SK-N-SH (cell line): ENCODE data around the gene CELA3B. TPM values are rescaled to one million over a fixed set of nuclear protein-coding genes. Genes with fewer than 3 reads are reported as not detected.
"Not testable (repeated sequence)": the region's sequence is repeated elsewhere in the genome, so short reads cannot be mapped to it uniquely, and the experiment has no call there.

Source experiments
- CTCF ChIA-PET: fragments of 300-600, 350-600 bp; formaldehyde crosslinking; extraction: SDS; loops from one replicate; lab custom pipeline; 2021; lab: Yijun Ruan, JAX
- POLR2A ChIA-PET: fragments of 350-600 bp; sonication (Branson Sonifier 250); formaldehyde crosslinking; extraction: SDS; loops from one replicate; lab custom pipeline; 2020; ENCODE audit warnings: antibody characterized with exemption, inconsistent platforms; lab: Yijun Ruan, JAX
- DNase-seq: peaks from one replicate; pipeline ENCODE4 v3.0.0; 2012
- H2AFZ ChIP-seq: fragments of 200-600 bp; sonication (generic); 2 replicates; pipeline ENCODE4 v1.8.1; 2016; ENCODE audit warnings: antibody characterized with exemption, mild to moderate bottlenecking, low read depth
- H3F3A ChIP-seq: fragments of 200-600 bp; sonication (generic); replicated peaks from 2 replicates; pipeline ENCODE3; 2016; ENCODE audit warnings: antibody characterized with exemption, mild to moderate bottlenecking; ENCODE audit not compliant: insufficient read depth
- H3K27ac ChIP-seq, 2 experiments: fragments of 200-500 bp in 1 of 2; fragments of 200-600 bp in 1 of 2; sonication (Bioruptor generic) in 1 of 2; sonication (generic), shearing (Covaris generic) in 1 of 2; 2 replicates each; pipeline versions ENCODE4 v1.5.1 to v1.6.1; 2014 to 2016; ENCODE audit warnings: low read depth in 2 of 2, inconsistent platforms in 1 of 2, low read length in 1 of 2, mild to moderate bottlenecking in 1 of 2, mixed read lengths in 1 of 2
- H3K27me3 ChIP-seq: fragments of 200-600 bp; sonication (generic), shearing (Covaris generic); 2 replicates; pipeline ENCODE4 v1.6.1; 2016; ENCODE audit warnings: mixed run types; ENCODE audit not compliant: insufficient read depth
- H3K36me3 ChIP-seq, 2 experiments: fragments of 200-500 bp in 1 of 2; fragments of 200-600 bp in 1 of 2; sonication (Bioruptor generic) in 1 of 2; sonication (generic) in 1 of 2; replicated peaks in 1 of 2; 2 replicates each; pipeline versions ENCODE3 to v1.5.1; 2014 to 2016; ENCODE audit warnings: low read length in 1 of 2, mild to moderate bottlenecking in 1 of 2; ENCODE audit not compliant: insufficient read depth in 2 of 2, control insufficient read depth in 1 of 2
- H3K4me1 ChIP-seq, 2 experiments: fragments of 200-500 bp in 1 of 2; fragments of 200-600 bp in 1 of 2; sonication (Bioruptor generic) in 1 of 2; sonication (generic), shearing (Covaris generic) in 1 of 2; 2 replicates each; pipeline versions ENCODE4 v1.5.1 to v1.6.1; 2014 to 2016; ENCODE audit warnings: low read depth in 1 of 2, low read length in 1 of 2, mixed run types in 1 of 2; ENCODE audit not compliant: insufficient read depth in 2 of 2, control insufficient read depth in 1 of 2
- H3K4me2 ChIP-seq: fragments of 200-600 bp; sonication (generic), shearing (Covaris generic); 2 replicates; pipeline ENCODE4 v1.6.1; 2017; ENCODE audit warnings: mixed run types
- H3K4me3 ChIP-seq, 2 experiments: fragments of 200-500 bp in 1 of 2; fragments of 200-600 bp in 1 of 2; sonication (Bioruptor generic) in 1 of 2; sonication (generic), shearing (Covaris generic) in 1 of 2; 2 replicates each; pipeline versions ENCODE4 v1.5.1 to v1.8.1; 2014 to 2016; ENCODE audit warnings: low read depth in 2 of 2, inconsistent platforms in 1 of 2, low read length in 1 of 2, mild to moderate bottlenecking in 1 of 2, mixed read lengths in 1 of 2, moderate library complexity in 1 of 2
- H3K79me2 ChIP-seq: fragments of 200-600 bp; sonication (generic); 2 replicates; pipeline ENCODE4 v1.8.1; 2017; ENCODE audit warnings: mild to moderate bottlenecking; ENCODE audit not compliant: insufficient read depth
- H3K9ac ChIP-seq: fragments of 200-600 bp; sonication (generic); 2 replicates; pipeline ENCODE4 v1.6.1; 2017; ENCODE audit warnings: mixed run types
- H3K9me2 ChIP-seq: fragments of 200-600 bp; sonication (generic); 2 replicates; pipeline ENCODE4 v1.6.1; 2017; ENCODE audit warnings: mixed run types
- H3K9me3 ChIP-seq: fragments of 200-600 bp; sonication (generic); 2 replicates; pipeline ENCODE4 v1.6.1; 2017; ENCODE audit warnings: mixed run types, mild to moderate bottlenecking, moderate library complexity
- H4K20me1 ChIP-seq: fragments of 200-600 bp; sonication (generic); 2 replicates; pipeline ENCODE4 v1.6.1; 2017; ENCODE audit warnings: mild to moderate bottlenecking, mixed run types; ENCODE audit not compliant: insufficient read depth
- WGBS: methylation state at CpG from one replicate; pipeline ENCODE4 v1.1.6; 2017; ENCODE audit warnings: low lambda C conversion rate; 5-methylcytosine and 5-hydroxymethylcytosine counted together
- polyA plus RNA-seq, 3 experiments: library from polyadenylated mRNA; depleted of rRNA; stranded (reverse); fragments of >200 nt; gene quantifications; 2 replicates each; pipeline ENCODE4 v1.2.3, GENCODE V29; 2012

The CELA3B gene
- polyA plus RNA-seq, 1 of the 3 experiments (the other 2 are of a cell fraction), result not detected

- H3K9me3 ChIP-seq, H4K20me1 ChIP-seq, POLR2A ChIA-PET, H3K27ac ChIP-seq, H3K4me2 ChIP-seq, H3K27me3 ChIP-seq, DNase-seq, H3K4me3 ChIP-seq, H3K4me1 ChIP-seq, H3K79me2 ChIP-seq, H3K36me3 ChIP-seq, H3F3A ChIP-seq, H3K9ac ChIP-seq, CTCF ChIA-PET, H2AFZ ChIP-seq, H3K9me2 ChIP-seq: not testable (repeated sequence)
- WGBS, result 56% methylated on average over 3 of the region's 5 CpGs
Measured at GRCh38 chr1:21989672-21990393, 13.0 kb downstream of the CELA3B start.

GRCh38 chr1:21992186-21992585, 15.4 kb downstream of the CELA3B start:
- H3K9ac ChIP-seq, DNase-seq, H3K4me3 ChIP-seq, H3K9me2 ChIP-seq, CTCF ChIA-PET, H4K20me1 ChIP-seq, POLR2A ChIA-PET, H2AFZ ChIP-seq, H3K9me3 ChIP-seq, H3K4me1 ChIP-seq, H3K36me3 ChIP-seq, H3F3A ChIP-seq, H3K27me3 ChIP-seq, H3K79me2 ChIP-seq, H3K27ac ChIP-seq, H3K4me2 ChIP-seq: not testable (repeated sequence)
- WGBS, result 68% methylated on average over 2 of the region's 3 CpGs

GRCh38 chr1:21994716-21995115, 17.9 kb downstream of the CELA3B start:
- H3F3A ChIP-seq, H3K27ac ChIP-seq, H3K4me1 ChIP-seq, H3K9me3 ChIP-seq, H3K9me2 ChIP-seq, DNase-seq, H3K4me3 ChIP-seq, H3K9ac ChIP-seq, CTCF ChIA-PET, H4K20me1 ChIP-seq, H2AFZ ChIP-seq, H3K79me2 ChIP-seq, H3K27me3 ChIP-seq, H3K36me3 ChIP-seq, H3K4me2 ChIP-seq, POLR2A ChIA-PET: not testable (repeated sequence)
- 97% methylated on average over 8 of the region's 8 CpGs for WGBS

- DNase-seq, H3K4me3 ChIP-seq, H3K9me2 ChIP-seq, POLR2A ChIA-PET, H3K4me1 ChIP-seq, H3K27me3 ChIP-seq, H3F3A ChIP-seq, H4K20me1 ChIP-seq, H2AFZ ChIP-seq, H3K4me2 ChIP-seq, H3K79me2 ChIP-seq, H3K9me3 ChIP-seq, H3K36me3 ChIP-seq, H3K27ac ChIP-seq, H3K9ac ChIP-seq, CTCF ChIA-PET: not testable (repeated sequence)
- 91% methylated on average over 3 of the region's 3 CpGs for WGBS
Measured at GRCh38 chr1:21996663-21996970, 19.8 kb downstream of the CELA3B start.

GRCh38 chr1:21997891-21998623, 21.2 kb downstream of the CELA3B start:
- POLR2A ChIA-PET, H3K4me3 ChIP-seq, H4K20me1 ChIP-seq, DNase-seq, H3K27ac ChIP-seq, H3K79me2 ChIP-seq, H3K9ac ChIP-seq, H3K4me2 ChIP-seq, H2AFZ ChIP-seq, H3K27me3 ChIP-seq, H3F3A ChIP-seq, H3K9me3 ChIP-seq, CTCF ChIA-PET, H3K36me3 ChIP-seq, H3K9me2 ChIP-seq, H3K4me1 ChIP-seq: not testable (repeated sequence)
- whole genome bisulfite sequencing, result 69% methylated on average over 9 of the region's 9 CpGs

- H3K27ac ChIP-seq, H3K4me3 ChIP-seq, H2AFZ ChIP-seq, H4K20me1 ChIP-seq, H3K27me3 ChIP-seq, H3K36me3 ChIP-seq, H3K4me1 ChIP-seq, CTCF ChIA-PET, DNase-seq, POLR2A ChIA-PET, H3K79me2 ChIP-seq, H3K9ac ChIP-seq, H3K4me2 ChIP-seq, H3K9me2 ChIP-seq, H3K9me3 ChIP-seq, H3F3A ChIP-seq: not testable (repeated sequence)
- 91% methylated on average over 13 of the region's 15 CpGs for WGBS
Measured at GRCh38 chr1:21998624-21999294, 21.9 kb downstream of the CELA3B start.
